Stimulated activated CD4-positive, alpha-beta T cell treated with anti-CD3 and anti-CD28 coated beads, Interleukin-2, amount 100 ng/mL, for 4 hours (primary cell): ENCODE results near the gene FRZB.
"Not testable (repeated sequence)": the region's sequence is repeated elsewhere in the genome, so short reads cannot be mapped to it uniquely, and the experiment has no call there.

Source experiments
- DNase-seq: peaks from one replicate; pipeline ENCODE4 v3.0.0-alpha.2; 2020; ENCODE audit warnings: low read depth

Gene FRZB, protein sequence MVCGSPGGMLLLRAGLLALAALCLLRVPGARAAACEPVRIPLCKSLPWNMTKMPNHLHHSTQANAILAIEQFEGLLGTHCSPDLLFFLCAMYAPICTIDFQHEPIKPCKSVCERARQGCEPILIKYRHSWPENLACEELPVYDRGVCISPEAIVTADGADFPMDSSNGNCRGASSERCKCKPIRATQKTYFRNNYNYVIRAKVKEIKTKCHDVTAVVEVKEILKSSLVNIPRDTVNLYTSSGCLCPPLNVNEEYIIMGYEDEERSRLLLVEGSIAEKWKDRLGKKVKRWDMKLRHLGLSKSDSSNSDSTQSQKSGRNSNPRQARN

DNA sequence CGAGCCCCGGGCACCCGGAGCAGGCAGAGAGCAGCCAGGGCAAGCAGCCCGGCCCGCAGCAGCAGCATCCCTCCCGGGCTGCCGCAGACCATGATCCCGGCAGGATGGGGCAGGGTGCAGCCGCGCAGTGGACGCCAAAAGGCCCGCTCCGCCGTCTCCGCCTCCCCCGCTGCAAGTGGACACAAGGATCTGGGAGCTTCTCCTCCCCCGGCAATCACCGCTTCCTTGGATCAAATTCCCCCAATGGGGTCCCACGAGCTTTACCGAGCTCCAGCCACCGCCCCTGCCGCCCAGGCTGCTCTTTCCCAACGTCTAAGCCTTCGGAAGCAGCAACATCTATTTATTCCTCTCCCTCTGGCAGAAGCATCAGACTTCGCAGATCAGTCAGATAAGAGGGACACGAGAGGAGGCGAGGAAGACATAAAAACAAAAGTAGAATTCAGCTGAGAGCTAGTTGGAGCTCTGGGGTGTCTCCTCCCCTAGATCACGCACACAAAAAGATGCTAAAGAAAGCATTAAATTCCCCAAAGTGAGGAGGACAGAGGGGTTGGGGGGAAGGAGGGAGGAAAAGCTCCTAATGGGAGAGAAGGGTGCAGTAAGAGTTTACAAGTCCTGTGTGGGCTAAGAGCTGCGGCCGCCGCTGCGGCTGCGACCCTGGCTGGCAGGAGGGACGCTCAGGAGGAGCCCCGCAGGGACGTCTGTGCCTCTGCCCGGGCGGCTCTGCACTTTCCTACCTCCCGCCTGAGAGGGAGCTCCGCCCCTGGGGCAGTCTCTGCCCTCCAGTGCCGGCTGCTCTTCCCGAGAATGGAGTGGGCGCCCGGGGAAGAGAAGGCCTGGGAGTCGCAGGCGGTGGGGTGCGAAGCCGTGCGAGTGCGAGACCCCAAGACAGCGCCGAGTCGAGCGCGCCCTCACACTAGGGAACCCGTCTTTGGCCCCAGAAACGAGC is at the start of gene FRZB:
Gene FRZB, minus strand, starts transcription at position 177 of the 946 bp plus-strand sequence. Its CDS starts 85 bp downstream, at position 92.
- no peak for DNase-seq

DNA sequence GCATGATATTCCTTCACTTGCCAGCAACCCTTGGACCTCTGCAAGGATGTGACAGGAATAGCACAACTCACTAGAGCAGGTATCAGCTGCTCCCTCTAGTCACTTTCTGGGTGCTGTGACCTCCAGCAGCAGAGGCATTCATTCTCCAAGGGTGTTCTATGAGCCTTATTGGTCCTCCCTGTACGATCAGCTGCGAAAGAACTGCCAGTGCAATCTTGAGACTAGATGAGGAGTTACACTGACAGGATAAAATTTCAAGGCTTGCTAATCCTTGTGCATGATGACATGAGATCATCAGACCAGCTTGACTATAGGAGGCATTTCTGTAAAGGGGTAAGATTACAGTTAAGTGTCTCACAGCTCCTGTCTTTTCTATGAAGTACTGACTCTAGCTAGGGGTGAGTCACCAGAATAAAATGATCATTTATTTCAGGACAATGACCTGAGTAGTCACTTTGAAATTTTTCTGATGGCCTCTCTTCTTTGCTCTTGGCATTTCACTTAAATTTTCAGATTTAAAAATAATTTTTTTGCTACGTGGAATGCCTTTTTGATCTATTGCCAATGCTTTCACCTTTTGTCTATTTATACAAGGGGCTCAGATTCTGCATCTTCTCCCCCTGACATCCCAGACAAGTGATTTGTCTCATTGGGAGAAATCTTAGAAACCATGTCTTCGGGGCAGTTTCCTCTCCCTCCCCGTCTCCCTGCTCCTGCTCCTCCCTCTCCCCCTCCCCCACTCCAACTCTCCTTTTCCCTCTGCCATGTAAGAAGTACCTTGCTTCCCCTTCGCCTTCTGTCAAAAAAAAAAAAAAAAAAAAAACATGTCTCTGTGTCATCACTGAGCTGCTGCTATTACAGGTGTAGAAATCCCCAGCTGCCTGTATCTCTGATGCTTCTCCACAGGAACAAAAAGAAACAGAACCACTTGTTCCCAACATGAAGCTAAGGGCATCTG is 49.2 kb upstream of the FRZB start:
- DNase-seq, result no peak

DNA sequence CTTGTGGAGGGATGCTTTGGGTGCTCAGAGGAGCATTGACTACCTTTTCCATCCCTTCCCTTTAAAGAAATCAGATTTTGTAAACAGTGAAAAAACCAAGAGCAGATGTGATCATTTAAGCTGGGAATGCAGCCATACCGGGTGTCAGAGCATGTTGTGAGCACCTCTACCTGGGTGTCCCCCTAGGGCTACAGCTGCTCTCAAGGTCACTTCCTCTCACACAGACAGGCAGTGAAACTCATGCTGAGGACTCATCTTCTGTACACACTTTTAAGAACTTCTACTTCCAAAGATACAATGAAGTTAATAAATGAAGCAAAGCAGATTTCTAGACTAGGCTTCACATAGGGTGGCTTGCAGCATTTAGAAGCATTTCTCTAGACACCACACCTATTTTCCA is 48.4 kb upstream of the FRZB start:
- no peak for DNase-seq

DNA sequence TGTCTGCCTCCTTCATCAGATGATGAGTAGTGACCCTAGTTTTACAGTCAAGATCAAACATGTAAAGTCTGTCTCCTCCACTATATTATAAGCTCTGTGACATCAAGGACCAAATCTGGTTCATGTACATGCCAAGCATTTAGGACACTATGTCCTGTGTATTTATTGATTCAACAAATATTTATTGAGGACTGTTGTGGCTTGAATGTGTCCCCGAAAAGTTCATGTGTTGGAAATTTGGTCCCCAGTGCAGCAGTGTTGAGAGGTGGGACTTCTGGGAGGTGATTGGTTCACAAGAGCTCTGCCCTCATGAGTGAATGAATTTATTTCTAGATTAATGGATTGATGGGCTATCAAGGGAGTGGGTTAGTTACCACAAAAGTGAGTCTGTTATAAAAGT is 46.6 kb upstream of the FRZB start:
- no peak for DNase-seq

DNA sequence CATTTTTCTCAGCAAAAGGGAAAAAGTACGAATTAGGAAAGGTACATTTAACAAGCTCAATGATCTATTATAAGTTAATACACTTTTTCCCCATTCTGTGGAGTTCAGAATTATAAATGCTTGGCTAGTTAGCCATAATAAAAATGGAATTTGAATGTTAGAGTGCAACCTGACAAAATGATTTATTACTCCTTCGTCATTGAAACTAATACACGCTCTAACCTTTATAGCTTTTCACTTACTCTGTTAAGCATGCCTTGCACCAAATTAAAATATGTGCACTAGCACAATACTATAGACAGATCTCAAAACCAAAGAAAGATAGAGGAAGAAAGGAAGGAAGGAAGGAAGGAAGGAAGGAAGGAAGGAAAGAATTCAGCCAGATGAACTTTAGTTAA is 46.1 kb upstream of the FRZB start:
- no peak for DNase-seq

DNA sequence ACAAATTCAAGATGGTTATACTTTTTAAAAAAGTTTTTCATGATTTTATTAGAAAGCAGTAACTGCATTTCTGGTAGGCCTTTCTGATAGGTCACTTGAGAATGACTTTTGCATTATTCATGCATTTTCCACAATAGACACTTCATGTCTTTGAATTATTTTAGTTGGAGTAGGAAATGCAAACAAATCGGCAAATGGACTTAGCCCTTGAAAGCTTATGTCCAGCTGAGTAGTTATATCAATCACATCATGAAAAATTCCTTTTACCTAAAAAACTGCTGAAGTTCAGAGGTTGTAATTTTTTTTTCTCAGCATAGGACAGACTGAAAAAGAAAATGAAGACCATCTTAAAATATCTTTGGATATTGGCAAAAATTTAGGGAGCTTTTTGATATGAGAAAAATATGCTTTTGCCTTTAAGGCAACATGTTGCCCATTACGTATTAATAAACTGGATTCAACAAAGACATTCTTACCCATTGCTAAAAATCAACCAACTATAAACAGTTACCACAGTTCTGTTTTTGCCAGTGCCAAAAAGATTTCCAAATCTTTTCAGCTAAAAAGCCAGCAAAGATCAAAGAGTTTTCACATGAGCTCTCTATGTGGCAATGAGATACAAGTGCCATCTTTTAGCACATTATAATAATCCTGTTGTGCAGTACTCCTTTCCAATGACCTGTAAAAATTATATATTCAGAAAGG is 45.5 kb upstream of the FRZB start:
- DNase-seq, result no peak

DNA sequence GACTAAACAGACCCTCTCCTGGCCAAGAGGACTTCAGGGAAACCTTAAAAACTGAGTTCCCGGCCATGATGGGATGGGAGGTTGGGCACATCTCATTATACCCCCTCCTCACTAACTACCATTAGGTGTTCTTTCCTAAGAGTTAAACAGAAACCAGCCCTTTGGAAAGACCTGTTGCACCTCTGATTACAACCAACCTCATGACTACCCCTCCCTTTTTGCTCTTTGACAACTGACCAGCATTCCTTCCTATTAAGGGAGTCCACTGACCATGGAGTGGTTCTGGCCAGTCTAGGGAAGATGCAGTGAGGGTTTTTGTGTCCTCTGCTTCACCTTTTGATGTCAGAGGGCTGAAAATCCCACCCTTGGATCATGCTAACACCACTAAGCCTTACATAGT is 44.5 kb upstream of the FRZB start:
- no peak for DNase-seq

DNA sequence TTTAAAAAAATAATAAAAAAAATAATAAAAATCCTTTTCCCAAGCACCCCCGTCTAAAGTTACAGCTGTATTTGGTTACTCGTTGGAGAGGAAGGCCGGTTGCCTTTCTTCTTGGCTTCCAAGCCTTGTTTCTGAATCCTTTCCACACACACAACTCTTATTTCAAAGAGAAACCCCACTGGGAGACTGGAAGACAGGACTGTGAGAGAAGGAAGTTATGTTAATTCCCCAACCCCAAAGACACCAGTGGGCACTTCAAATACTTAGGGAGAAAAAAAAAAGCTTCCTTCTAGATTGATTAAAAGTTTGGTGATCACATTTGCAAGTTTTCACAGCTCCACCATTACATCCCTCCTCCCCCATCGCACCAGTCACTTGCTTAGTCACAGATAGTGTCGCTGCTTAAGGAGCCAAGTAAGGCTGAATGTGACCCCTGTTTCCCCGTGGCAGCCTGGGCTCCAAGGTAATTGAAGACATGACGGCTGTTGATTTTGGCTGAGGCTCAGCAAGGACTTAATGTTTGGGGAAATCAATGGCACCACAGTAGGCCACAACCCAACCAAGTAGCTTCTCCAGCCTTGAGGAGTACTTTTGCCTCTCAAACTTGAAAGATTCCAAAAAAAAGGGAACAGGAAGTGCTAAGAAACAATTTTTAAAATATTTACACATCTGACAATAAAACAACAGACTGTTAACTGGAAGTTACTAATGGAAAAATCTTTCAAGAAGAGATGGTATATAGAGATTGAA is 40.8 kb upstream of the FRZB start:
- DNase-seq, result no peak

DNA sequence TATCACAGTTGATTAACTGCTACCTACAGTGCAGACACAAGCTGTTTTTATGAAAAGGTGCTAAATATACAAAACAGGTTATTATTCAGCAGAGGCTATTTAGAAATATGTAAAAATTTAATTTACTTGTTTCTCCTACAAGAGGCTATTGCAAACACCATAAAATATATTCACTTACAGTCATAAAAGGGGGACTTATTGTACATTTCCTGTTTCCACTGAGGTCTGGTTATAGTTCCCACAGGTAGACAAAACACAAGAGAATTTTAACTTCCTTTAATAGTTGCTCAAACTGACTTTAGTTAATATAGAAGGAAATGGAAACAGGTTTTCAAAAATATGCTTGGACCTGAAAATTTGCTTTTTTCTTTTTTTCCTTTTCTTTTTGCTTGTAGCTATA is 40.0 kb upstream of the FRZB start:
- no peak for DNase-seq

DNA sequence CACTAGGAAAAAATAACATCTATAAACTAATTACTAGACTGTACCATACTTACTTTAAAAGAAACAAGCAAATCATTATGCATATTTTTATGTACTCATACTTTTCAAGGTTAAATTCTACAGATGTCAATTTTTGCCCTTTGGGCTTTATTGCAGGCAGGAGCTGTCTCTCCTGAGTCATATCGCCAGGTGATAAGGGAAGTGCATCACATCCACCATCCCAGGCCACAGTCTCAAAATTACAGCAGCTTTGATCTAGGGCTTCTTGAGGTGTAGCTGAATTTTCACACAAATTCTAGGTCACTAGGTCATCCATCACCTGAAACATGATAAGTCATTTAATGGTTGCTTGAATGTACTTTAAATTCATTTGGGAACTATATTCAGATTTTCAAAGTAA is 38.4 kb upstream of the FRZB start:
- DNase-seq, result no peak

DNA sequence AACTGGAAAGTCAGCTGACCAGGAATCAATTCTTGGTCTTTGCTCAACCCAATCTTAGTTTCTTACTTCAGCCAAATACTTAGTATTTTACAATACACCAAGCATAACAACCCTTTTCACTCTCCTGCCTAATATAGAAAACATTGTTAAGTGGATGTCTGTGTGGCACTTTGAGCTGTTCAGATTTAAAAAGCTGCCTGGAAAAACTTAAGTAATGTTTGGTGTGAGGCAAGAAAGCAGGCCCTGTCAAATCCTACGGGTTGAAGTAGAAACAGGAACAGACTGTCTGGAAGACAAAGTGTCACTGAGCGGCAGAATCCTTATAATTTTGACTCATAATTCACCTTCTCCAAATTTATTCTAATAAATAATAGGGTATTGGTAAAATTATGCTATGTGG is 37.1 kb upstream of the FRZB start:
- no peak for DNase-seq

DNA sequence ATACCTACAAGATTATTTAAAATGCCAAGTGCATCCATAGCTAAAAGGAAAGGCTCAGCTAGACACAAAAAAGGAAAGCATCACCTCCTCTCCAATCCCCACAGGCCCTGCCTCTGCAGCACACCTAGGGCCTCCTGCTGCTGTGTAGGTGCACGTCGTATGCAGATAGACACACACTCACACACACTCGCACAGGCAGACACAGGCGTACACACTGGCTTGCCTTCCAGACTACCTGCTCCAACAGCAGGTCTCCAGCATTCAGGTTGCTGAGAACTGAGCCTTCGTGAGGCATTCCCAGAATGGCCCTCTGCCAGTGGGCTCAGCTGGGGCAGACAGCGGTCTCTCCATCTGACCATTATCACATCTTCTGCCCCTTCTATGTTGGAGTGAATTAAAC is 35.3 kb upstream of the FRZB start:
- no peak for DNase-seq

DNA sequence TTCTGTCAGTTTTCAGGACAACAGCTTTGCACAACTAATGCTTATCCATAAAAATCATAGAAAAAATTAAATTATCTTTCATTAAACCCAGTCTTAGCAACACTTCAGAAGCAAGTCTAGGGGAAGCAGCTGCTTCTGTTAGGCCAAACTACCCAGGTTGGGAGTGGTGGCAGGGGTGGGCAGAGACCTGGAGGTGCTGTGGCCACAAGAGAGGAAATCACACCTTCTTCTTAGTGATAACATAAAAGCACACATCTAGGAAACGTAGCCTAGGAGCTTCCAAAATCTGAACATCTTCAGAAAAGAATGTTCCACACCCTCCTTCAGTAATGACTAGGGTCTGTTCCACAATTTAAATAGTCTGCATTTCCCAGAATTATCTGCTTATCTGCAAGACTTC is 32.3 kb upstream of the FRZB start:
- no peak for DNase-seq

DNA sequence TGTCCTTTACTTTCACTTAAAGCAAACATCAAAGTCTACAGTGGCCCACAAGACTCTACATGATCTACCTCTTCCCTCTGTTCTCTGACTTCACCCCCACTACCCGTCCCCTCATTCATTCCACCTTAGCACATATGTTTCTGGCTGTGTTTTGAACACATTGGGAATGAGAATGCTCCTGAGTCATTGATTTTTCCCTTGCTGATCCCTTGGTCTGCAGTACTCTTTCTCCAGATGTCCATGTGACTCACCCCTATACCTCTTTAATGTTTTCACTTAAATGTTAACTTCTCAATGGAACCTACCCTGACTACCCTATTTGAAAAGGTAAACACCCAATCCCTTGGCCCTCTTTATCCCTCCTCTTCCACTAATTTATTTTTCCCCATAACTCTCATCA is 30.7 kb upstream of the FRZB start:
- DNase-seq, result no peak

DNA sequence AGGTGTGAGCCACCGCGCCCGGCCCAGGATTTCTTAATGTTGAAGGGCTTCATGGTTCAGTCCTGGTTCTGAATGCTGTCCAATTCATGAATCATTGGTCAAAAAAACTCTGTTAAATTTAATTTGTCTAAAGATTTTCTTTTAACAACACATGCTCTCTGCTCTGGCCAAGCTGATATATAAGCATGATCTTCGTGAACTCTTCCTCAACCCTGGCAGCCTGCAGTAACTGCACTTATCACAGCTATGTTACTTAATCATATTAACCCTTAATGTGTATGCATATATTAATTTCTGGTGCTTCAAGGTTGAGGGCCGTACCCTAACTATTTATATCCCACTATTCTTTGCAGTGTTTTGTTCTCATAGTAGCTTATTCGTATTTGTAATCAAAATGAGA is 29.4 kb upstream of the FRZB start:
- DNase-seq, result no peak

DNA sequence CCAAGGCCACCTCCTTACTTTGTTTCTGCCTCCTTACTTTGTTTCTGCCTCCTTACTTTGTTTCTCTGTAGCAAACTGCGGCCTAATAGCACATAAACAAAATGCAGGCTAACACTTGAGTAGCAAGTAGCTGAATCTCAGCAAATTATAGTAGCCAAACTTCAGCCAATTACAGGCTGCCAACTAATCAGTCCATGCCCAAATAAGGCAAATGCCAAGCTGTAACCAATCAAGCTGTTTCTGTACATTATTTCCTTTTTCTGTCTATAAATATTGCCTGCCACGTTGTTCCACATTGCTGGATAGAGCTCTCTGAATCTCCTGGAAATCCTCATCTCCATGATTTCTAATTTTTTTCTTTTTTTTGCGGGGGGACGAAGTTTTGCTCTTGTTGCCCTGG is 28.7 kb upstream of the FRZB start:
- no peak for DNase-seq

DNA sequence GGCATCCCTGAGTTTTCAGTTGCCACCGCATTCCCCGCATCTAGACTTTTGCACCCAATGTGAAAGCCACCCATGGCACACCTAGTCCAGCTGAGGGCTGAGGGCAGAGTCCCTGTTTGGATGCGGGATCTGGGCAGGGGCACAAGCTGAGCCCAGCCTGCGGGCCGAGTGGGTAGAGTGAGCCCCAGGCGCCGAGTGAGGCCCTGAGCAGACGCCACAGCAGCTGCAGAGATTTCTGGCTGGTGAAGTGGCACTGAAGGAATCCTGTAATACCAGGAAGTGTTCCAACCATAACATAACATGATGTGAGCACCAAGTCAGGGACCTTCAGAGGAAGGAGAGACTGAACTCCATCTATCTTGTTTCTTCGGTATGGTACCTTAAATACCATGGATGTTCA is 27.7 kb upstream of the FRZB start:
- no peak for DNase-seq

DNA sequence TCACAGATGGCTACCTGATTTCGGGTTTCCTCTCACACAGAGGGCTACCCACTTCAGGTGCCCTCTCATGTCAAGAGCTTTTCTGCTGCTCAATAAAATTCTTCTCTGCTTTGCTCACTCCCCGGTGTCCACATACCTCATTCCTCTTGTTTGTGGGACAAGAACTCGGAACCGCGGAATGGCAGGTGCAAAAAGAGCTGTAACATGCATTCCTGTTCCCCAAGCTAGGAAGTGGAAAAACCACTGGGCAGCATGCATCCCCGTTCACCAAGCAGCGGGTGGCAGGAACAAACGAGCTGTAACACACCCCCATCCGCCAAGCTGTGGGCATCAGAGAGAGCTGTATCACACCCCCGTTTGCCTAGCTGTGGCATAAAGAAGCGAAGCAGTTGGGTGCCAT is 27.2 kb upstream of the FRZB start:
- DNase-seq, result no peak

DNA sequence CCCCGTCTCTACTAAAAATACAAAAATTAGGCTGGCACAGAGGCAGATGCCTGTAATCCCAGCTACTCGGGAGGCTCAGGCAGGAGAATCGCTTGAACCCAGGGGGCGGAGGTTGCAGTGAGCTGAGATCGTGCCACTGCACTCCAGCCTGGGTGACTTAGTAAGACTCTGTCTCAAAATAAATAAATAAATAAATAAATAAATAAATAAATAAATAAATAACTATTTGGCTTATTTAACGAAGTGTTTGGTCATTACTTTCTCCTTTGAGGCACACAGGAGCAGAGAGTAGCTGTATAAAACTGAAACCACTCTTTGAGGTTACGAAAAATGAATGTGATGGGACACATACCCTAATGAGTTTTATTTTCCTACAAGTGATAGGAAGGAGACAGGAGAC is 26.6 kb upstream of the FRZB start:
- DNase-seq, result not testable (repeated sequence)

DNA sequence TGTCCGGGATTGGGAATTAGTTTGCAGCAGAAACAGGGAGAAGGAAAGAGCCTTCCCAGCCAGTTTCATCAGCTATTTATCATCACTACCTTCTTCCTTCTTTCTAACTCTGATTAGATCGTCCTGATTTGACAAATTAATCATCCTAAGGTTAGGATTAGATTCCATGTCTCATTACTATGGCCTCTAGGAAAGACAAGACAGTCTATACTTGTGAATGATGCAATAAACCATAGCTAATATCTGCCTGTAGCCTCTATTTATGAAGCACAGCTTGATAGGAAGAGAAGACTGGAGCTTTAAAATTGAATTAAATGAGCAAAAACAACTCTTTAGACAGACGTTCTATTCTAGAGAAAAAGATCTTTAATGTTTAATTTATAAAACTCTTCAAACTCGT is 25.2 kb upstream of the FRZB start:
- DNase-seq, result no peak
